Lower leg skin (tissue), 4 donors: ENCODE data around the gene CNNM4. TPM values are rescaled to one million over a fixed set of nuclear protein-coding genes. Genes with fewer than 3 reads are reported as not detected.

Experiments
- DNase-seq, 2 donors: peaks; one replicate each; pipeline ENCODE4 v3.0.0-alpha.2; 2019; ENCODE audit warnings: low spot score in 2 of 2
- H3K4me3 ChIP-seq: fragments of 200-600 bp; sonication (generic); 2 replicates; pipeline ENCODE4 v1.5.1; 2017; ENCODE audit warnings: mild to moderate bottlenecking, low read depth; ENCODE audit not compliant: poor library complexity, severe bottlenecking
- CTCF ChIP-seq, 3 donors: fragments of 450-650 bp; IDR thresholded peaks; one replicate each; pipeline ENCODE4 v1.5.1; 2016; ENCODE audit warnings: antibody characterized with exemption in 3 of 3, mild to moderate bottlenecking in 3 of 3, moderate library complexity in 2 of 3
- POLR2A ChIP-seq, 2 donors: fragments of 450-650 bp; IDR thresholded peaks; one replicate each; pipeline ENCODE4 v1.6.1; 2016 to 2017; ENCODE audit warnings: antibody characterized with exemption in 2 of 2, mild to moderate bottlenecking in 1 of 2, moderate library complexity in 1 of 2
- WGBS, 2 donors: methylation state at CpG; one replicate each; pipeline ENCODE4 v1.1.5; 2018; 5-methylcytosine and 5-hydroxymethylcytosine counted together
- intact Hi-C: fragments of 100-400 bp; cut with DNase I; formaldehyde crosslinking; loops from one replicate; pipeline ENCODE4 v1.15.0; 2023; ENCODE audit warnings: low total_unique reads
- total RNA-seq, 4 donors: library from RNA; depleted of rRNA; stranded (reverse); fragments of >200 nt; gene quantifications; one replicate each; pipeline ENCODE4 v1.1.0, GENCODE V29; 2016

CNNM4 gene
- total RNA-seq, 4 donors from 2014 or later, result 17.4 to 29.1 (median 22.2) TPM

GRCh38 chr2:96806468-96807126, 45.9 kb downstream of the CNNM4 start:
- DNase-seq, result no peak
- 88 to 92% methylated on average over 23 of the region's 23 CpGs for WGBS, 2 donors
- TF ChIP-seq CTCF (IDR thresholded peaks at IDR 0.05) (no peak), POLR2A (IDR thresholded peaks at IDR 0.05) (no peak)
- intact Hi-C loops, result no loop called here
- H3K4me3 ChIP-seq, result no peak overlapping the region

GRCh38 chr2:96807127-96807471, 46.4 kb downstream of the CNNM4 start:
- DNase-seq, result no peak
- intact Hi-C loops, result no loop called here
- TF ChIP-seq POLR2A (IDR thresholded peaks at IDR 0.05) (no peak), CTCF (IDR thresholded peaks at IDR 0.05) (no peak)
- WGBS, 2 donors, result 91 to 99% methylated on average over 10 of the region's 10 CpGs
- H3K4me3 ChIP-seq, result no peak overlapping the region

- TF ChIP-seq POLR2A (IDR thresholded peaks at IDR 0.05), result no peak
- TF ChIP-seq CTCF (IDR thresholded peaks at IDR 0.05), result no peak
- intact Hi-C loops, result no loop called here
- DNase-seq, result no peak
- WGBS, 2 donors, result 81 to 87% methylated on average over 10 of the region's 10 CpGs
- H3K4me3 ChIP-seq, result no peak overlapping the region
Observed at GRCh38 chr2:96808176-96808837, 47.6 kb downstream of the CNNM4 start.

- 84 to 85% methylated on average over 12 to 13 of the region's 13 CpGs for WGBS, 2 donors
- H3K4me3 ChIP-seq, result no peak overlapping the region
- TF ChIP-seq CTCF (IDR thresholded peaks at IDR 0.05) (no peak), POLR2A (IDR thresholded peaks at IDR 0.05) (no peak)
- no peak for DNase-seq
- intact Hi-C loops, result no loop called here
Observed at GRCh38 chr2:96809216-96809882, 48.6 kb downstream of the CNNM4 start.

- 89 to 94% methylated on average over 12 of the region's 12 CpGs for WGBS, 2 donors
- intact Hi-C loops, result no loop called here
- H3K4me3 ChIP-seq, result no peak overlapping the region
- TF ChIP-seq POLR2A (IDR thresholded peaks at IDR 0.05) (no peak), CTCF (IDR thresholded peaks at IDR 0.05) (no peak)
- no peak for DNase-seq
Observed at GRCh38 chr2:96809951-96810782, 49.5 kb downstream of the CNNM4 start.
